ENCODE data around the gene IRF4.

The IRF4 gene

DNA sequence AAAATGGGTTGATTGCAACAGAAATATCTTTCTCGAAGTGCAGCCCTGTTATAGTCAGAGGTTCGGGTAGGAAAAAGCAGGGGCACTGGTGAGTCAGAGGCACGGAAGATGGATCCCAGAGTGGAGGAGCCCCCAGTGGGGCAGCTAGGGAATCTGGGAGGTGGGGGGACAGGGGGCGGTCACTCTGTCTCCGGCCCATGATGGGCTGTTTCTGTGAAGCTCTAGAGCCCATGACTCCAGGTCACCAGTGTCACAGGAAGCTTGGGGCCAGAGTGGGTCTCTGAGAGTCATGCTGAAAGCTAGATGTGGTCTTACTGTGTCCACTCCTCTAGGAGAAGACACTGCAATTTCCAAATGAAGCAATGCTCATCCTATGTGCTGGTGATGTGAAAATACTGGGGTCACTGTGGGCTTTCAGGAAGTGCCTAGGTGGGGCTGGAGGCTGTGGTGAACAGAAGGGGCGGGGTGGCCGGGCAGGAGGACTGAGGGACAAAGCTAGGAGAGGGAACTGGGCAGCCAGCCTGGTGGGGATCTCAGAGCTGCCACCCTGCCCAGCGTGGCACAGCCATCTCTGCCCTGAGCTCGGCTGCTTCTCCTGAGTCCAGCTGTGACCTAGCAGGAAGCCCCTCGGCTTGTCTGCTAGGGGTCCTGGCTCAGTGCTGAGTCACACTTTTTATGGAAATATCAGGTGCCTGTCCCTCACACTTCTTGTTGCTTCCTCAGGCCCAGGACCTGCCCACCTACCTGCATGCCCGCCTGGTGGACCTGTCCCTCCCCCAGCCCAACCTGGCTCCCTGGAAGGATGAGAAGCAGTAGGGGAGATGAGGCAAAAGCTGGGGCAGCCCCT lies 54.2 kb downstream of the IRF4 start:
- no peak for DNase-seq

DNA sequence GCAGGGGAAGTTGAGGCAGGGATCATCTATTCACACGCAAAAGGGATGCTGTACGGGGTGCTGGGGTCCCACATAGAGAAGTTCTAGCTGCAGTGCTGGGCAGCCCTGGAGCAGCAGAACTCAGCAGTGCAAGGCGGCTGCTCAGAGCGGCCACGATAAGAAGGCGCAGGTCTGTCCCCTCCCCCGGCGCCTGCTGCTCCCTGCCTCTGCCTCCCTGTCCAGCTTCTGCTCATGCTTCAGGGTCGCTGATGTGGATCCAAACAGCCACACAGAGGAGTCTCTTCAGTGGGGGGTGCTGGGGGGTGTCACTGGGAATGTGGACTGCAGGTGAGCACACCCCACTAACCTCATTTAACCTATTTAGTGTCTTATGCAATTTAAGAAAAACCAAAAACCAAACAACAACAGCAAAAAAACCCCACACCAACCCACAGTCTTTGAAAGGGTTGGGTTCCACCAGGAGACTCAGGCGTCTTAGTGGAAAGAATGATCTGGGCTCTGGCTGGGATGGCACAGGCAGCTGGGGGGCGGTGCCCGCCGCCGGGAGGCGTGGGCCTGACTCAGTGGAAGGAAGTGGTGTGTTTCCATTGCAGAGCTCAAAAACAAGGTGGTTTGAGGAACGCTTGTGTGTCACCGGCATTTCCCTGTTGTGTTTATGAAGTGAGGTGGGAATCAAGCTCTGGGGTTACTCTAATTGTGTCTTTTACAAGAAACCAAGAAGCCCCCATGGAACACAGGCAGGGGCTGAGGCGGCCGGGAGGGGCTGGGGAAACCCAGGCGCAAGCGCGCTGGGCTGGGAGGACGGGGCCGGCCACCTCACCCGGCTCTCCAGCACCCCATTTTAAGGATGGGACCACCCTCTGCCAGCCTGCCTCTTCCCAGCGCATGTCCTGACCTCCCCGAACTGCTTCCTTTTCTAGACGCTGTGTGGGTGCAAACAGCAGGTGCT lies 55.1 kb downstream of the IRF4 start:
- no peak for DNase-seq

DNA sequence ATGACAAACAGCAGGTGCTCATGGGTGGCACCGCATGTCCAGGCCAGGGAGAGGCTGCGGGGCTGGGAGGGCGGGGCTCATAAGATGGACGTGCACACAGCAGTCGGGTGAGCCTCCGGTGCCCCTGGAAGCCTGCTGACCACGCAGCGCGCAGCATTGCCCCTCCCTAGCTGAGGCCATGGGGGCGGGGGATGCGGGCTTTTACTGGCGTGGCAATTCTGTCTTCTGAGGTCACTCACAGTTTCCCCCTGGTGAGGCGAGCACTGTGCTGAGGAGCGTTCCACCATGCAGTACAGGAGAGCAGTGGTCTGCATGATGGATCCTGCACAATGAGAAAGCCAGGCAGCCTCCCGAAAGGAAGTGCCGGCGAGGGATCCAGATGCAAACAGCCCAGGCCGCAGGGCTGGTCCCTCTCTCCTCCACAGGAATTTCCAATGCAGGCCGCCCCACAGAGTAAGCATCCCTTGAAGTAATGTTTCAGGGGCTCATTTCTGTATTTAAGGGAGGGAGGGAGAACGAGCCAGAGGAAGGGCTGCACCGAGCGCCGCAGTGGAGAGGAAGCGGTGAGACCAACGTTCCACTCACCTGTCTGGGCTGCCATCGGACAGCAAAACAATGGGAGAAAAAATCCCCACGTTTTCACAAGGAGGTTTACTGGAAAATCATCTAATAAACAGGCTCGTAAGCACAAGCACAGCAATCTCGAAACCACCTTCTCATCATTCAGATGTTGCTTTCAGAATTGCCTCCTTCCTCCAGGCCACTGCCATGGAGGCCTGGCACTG lies 56.0 kb downstream of the IRF4 start:
- no peak for DNase-seq

DNA sequence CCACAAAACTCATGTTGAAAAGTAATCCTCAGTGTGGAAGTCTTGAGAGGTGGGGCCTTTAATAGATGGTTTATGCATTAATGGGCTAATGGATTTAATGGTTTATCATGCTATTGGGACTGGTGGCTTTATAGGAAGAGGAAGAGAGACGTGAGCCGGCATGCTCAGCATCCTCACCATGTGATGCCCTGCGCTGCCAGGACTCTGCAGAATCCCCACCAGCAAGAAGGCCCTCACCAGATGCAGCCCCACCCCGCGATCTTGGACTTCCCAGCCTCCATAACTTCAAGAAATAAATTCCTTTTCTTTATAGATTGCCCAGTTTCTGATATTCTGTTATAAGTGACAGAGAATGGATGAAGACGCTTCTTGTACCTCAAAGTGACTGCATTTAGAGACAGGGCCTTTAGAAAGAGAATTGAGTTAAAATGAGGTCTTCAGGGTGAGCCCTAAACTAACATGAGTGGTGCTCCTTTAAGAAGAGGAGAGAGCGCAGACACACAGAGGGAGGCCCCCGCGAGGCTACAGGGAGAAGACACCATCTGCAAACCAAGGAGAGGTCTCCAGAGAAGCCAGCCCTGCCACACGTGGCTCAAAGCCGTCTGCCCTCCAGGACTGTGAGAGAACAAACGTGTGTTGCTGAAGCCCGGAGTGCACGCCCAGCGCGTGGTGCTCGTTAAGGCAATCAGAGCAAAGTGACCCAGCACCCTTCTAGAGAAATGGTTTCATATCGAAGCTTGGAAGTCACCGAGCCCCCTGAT lies 56.9 kb downstream of the IRF4 start:
- DNase-seq, result no peak

DNA sequence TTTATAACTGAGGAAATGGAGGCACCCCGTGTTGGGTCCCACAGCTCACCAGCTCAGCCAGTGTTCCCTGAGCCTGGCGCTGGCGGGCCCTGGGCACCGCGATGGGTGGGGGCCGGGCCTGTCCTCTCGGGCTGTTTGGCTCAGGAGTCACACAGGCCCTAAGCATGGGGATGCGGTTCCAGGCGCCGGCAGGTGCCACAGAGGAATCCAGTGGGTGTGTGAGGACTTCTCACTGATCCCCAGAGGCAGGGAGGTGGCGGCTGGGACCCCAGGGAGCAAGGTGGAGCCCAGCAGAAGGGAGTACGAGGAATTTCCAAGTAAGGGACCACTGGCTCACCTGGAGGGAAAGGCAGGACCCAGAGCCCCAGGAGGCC lies 57.5 kb downstream of the IRF4 start:
- no peak for DNase-seq

DNA sequence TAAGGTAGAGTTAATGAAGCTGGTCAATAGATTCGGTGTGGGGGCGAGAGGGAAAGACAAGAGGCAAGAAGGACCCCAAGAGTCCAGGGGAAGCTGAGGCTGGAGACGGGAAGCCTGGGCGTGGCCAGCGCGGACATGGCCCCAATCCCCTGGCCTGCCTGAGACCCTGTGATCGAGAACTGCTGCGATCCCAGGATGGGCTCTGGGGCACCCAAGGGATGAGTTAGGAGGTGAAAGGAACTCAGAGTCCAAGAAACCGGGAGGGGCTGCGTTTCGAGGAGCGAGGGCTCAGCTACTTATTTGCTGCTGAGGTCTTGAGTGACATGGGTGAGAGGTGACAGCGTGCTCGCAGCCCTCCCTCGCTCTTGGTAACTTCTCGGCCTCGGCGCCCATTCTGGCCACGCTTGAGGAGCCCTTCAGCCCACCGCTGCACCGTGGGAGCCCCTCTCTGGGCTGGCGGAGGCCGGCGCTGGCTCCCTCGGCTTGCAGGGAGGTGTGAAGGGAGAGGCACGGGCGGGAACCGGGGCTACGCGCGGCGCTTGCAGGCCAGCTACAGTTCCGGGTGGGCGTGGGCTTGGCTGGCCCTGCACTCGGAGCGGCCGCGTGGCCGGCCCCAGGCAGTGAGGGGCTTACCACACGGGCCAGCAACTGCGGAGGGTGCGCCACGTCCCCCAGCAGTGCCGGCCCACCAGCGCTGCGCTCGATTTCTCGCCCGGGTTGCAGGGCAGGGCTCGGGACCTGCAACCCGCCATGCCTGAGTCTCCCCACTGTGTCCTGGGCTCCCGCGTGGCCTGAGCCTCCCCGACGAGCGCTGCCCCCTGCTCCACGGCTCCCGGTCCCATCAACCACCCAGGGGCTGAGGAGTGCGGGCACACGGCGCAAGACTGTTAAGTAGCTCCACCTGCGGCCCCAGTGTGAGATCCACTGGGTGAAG lies 58.2 kb downstream of the IRF4 start:
- no peak for DNase-seq

DNA sequence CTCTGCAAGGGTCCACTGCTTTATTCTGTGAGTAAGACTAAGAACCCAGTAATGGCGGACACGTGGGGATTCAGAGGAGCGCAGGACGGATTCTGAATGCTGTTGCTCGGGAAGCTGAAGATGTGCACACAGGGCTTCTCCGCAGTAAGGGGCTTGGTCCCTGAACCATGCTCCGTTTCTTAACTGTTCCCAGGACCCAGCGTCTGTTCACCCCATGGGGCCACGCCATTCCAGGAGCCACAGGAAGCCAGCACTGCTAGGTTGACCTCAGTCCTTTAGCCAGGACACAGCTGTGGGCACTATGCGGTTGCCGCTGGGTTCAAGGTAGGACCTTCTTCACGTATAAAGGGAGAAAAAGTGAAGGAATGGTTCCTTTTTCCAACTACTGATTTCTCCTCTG lies 59.8 kb downstream of the IRF4 start:
- no peak for DNase-seq

DNA sequence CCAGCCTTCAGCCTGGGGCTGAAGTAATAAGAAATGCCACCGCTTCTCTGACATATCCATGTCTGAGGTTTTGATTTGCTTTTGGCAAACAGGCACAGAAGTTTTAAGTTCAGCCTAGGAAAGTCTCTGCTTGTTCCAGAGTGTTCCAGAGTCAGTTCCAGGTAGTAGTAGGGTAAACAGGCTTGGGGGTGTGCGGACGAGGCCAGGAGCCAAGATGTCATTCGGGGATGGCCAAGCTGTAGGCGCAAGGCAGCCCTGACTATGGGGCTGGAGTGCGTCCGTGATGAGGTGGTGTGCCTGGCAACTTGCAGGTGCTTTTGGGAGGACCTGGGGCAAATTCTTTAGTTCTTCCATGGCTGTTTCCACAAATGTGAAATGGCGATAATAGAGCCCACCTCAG lies 60.3 kb downstream of the IRF4 start:
- DNase-seq, result no peak

DNA sequence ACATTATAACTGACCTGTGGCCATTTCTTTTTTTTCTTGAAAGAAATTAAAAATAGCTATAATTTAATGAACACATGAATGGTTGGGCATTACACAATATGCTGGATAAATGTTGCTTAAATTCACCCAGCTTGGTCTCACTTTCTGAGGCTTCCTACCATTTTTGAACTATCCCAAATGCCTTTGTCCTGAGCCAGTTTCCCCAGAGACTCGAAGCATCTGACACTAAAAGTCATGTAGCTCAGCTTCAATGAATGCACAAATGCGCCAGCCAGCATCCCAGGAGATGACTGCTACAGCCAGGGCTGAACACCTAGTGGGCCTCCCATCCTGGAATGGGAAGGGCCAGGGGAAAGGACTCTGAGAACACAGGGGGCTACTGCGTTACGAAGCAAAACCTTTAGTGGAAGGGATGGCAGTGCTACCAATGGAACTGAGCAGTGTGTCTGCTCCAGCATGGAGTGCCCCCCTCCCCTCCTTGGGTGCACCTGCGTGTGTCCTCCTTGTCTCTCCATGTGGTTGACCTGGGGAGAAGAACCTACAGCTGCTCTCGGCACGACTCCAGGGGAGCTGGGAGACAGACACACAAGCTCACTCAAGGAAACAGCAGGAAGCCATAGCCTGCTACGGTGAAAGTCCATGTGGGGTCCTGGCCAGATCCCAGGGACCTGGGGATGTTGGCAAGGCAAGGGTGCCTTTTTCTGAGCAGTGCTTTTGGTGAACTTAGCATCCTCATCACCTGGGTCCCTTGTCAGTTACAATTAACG lies 60.9 kb downstream of the IRF4 start:
- peak; percentile 14 for DNase-seq

DNA sequence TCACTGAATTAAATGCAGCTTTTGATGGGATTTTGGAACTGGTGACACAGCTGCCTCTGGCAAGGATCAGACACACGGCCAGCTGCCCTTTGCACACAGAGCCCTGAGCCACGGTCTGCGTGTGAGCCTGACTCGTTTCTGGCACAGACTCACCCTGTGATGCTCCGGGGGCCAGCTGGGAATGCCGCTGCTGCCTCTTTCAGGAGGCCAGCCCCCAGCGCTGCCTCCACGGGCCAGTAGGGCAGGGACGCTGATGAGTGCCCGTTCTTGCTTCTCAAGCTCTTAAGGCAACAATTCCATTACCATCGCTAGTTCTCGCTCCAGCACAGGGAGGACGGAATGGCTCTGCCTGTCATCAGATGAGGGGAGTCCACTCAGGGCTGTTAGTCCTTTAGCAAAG lies 61.6 kb downstream of the IRF4 start:
- DNase-seq, result no peak

DNA sequence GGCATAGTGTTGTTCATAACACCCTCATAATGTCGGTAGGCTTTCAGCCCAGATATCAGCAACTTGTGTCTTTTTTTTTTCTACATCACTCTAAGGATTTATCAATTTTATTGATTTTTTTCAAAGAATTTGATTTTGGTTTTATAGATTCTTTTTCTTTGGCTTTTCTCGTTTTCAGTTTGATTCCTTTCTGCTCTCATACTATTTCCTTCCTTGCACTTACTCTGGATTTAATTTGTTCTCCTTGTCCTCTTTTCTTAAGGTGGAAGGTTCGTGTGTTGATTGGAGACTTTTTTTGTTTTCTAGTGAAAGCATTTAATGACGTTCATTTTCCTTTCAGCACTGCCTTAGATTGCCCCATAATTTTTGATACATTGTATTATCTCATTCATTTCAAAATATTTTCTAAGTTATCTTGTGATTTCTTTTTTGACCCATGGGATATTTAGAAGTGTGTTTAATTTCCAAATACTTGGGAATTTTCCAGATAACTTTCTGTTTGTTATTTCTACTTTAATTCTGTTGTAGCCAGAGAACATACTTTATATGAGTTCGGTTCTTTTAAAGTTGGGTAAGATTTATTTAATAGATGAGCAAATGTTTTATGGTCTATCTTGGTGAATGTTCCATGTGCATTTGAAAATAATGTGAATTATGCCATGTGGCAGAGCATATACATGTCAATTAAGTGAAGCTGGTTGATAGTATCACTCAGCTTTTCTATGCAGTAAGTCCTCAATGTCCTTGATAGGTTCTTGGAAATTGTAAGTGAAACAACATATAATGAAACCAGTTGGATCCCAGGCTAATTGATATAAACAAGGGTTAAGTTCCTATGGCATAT lies 62.8 kb downstream of the IRF4 start:
- DNase-seq, result no peak

DNA sequence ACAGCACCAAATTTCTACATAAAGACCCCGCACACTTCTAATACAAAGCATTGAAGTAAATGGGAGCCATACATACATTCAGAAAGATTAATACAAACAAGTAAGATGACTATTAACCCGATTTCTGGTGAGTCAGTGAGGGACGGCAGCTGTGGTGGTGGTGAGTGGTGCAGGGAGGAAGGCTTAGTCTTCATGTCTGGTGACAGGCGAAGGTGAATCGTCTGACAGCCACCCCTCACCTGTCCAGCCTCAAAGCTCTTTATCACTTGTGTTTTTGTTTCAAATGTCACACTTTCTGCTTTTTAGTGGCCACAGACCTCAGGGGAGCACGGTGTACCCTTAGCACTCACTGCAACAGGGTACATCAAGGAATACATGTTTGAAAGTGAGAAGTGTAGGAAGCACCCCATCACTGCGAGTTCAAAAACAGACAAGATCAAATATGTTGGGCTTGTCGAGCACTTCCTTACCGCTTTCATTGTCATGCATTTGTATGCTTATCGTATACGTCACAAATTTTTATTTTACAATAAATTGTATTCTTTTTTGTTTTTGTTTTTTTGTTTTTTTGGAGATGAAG lies 63.5 kb downstream of the IRF4 start:
- no peak for DNase-seq

DNA sequence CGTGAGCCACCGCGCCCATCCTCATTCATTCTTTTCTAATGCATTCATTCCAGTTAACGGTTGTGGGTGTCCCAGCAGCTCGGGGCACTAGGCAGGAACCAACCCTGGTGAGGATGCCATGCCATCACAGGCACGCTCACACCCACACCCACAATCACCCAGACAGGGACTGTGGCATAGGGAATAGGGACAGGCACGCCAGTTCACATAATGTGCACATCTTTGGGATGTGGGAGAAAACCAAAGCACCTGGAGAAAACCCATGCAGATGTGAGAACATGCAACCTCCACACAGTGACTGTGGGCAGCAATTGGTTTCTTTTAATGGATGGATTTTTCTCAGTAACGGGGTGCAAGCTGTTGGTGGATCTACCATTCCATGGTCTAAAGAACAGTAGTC lies 64.3 kb downstream of the IRF4 start:
- no peak for DNase-seq

DNA sequence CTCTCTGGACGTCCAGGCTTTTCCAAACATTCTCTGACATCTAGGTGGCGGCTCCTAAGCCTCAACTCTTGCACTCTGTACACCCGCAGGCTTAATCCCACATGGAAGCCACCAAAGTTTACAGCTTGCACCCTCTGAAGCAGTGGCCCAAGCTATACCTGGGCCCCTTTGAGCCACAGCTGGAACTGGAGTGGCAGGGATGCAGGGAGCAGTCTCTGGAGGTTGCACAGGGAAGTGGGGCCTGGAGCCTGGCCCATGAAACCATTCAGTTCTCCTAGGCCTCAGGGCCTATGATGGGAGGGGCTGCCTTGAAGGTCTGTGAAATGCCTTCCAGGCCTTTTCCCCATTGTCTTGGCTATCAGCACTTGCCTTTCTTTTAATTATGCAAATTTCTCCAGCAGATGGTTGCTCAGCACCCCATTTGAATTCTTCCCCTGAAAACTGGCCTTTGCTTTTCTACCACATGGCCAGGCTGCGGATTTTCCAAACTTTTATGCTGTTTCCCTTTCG lies 64.9 kb downstream of the IRF4 start:
- DNase-seq, result no peak

DNA sequence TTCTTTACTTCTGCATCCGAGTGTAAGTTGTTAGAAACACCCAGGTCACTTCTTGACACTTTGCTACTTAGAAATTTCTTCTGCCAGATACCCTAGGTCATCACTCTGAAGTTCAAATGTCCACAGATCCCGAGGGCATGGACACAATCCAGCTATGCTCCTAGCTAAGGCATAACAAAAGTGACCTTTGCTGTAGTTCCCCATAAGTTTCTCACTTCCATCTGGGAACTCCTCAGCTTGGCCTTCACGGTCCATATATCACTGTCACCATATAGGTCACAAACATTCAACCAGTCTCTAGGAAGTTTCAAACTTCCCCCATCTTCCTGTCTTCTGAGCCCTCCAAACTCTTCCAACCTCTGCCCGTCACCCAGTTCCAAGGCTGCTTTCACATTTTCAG lies 65.3 kb downstream of the IRF4 start:
- DNase-seq, result no peak
